ENCODE measurements around the gene SCG3.

SCG3 gene

DNA sequence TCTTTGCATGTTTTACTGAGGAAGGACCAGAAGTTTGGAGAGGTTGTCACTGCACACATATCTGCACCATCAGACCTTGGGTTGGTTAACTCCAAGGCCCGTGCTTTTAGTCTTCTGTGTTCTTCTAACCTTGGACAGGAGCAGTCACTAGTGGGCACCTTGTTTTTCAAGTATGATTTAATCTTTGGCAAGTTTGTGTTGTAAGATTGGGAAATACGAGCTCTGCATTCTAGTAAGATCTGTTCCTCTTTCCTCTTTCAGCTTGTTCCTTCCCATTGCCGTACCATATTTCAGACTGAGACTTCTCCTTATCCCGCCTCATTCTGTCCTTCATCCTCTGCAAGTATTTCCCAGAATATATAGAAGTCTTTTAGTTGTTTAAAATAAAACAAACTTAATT is 75.2 kb downstream of the SCG3 start:
- no peak for DNase-seq (ENCODE audit: low spot score)

DNA sequence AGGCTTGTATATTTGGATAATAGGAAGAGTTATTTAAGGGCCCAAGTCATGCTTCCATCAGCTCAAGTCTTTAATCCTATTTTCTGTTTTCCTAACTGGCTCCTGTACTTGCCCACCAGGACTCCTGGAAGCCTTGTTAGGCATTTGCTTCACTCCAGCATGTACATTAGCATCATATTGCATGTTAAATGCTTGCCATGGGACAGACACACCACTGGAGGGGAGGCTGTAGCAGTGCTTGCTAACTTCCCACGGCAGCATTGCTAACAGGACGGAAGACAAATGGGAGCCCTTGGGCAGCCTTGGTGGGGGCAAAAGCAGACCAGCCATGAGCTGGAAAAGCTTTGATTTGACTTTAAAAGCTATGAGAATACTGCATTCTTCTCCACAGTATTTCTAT is 76.1 kb downstream of the SCG3 start:
- DNase-seq (ENCODE audit: low spot score) = no peak

DNA sequence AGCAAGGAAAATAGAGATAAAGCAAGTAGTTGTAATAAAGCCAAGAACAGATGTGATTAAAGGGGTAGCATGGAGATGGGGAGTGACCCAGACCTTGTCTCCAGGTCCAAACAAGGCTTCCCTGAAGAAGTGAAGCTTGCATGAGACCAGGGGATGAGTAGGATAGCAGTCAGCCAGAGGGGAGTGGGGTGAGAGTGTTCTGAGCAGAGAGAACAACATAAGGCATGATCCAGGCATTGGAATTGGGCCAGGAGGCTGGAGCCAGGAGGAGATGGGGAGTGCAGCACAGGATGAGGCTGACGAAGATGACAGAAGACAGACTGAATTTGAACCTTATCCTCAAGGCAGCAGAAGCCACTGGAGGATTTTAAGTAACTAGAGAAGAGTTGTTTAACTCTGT is 77.3 kb downstream of the SCG3 start:
- DNase-seq (ENCODE audit: low spot score) = no peak

- no peak for DNase-seq (ENCODE audit: low spot score)
Observed at GRCh38 chr15:51759557-51760070, 78.3 kb downstream of the SCG3 start.

DNA sequence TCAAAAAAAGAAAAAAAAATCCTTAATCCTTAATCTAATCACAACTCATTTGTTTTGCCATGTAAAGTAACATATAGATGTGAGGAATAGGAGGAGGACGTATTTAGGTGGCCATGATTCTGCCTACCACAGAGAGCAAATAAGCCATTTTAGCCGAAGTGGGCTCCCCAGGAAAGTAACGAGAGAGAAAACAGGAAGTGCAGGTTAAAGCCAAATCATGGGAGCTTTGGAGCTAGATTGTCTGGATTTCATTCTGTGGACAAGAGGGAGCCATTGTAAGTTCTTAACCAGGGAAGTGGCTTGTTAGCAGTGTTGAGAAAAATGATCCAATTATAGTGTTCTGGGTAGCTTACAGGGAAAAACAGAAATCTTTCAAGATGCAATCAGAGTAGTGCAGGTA is 79.5 kb downstream of the SCG3 start:
- DNase-seq (ENCODE audit: low spot score) = peak; percentile 26

- no peak for DNase-seq (ENCODE audit: low spot score)
Observed at GRCh38 chr15:51765751-51766150, 84.4 kb downstream of the SCG3 start.

- no peak for DNase-seq (ENCODE audit: low spot score)
Observed at GRCh38 chr15:51766341-51766740, 85.0 kb downstream of the SCG3 start.

GRCh38 chr15:51768018-51768417 is 86.7 kb downstream of the SCG3 start:
- DNase-seq (ENCODE audit: low spot score) = no peak
